ENCODE data around the gene ADPRS. TPM values are rescaled to one million over a fixed set of nuclear protein-coding genes. Genes with fewer than 3 reads are reported as not detected.

ADPRS gene
- total RNA-seq, 3 donors from 2014 or later = 45.6 to 52.0 (median 47.4) TPM

- Mint-ChIP-seq H3K27me3 (ENCODE audit: low read depth) (peaks cover 40% of the 10 kb centered on the region), H3K36me3 (ENCODE audit: insufficient read depth) (no peaks in the 10 kb centered on the region), H3K4me1 (ENCODE audit: low read depth) (peaks cover 24% of the 10 kb centered on the region), H3K9me3 (no peaks in the 10 kb centered on the region), H3K4me3 (peak overlapping the region; percentile 43)
- DNase-seq = no peak
- no peak for ATAC-seq
These were observed 37.5 kb downstream of the ADPRS start for GRCh38 chr1:36126005-36126716.

GRCh38 chr1:36126797-36127500 is 38.3 kb downstream of the ADPRS start:
- no peak for ATAC-seq
- peaks cover 24% of the 10 kb centered on the region for H3K4me1 Mint-ChIP-seq (ENCODE audit: low read depth)
- peaks cover 36% of the 10 kb centered on the region for H3K27me3 Mint-ChIP-seq (ENCODE audit: low read depth)
- H3K36me3 Mint-ChIP-seq (ENCODE audit: insufficient read depth) = no peaks in the 10 kb centered on the region
- no peak for DNase-seq
- H3K9me3 Mint-ChIP-seq = no peaks in the 10 kb centered on the region
- no peak overlapping the region for H3K4me3 Mint-ChIP-seq

- peaks cover 25% of the 10 kb centered on the region for H3K27me3 Mint-ChIP-seq (ENCODE audit: low read depth)
- H3K4me3 Mint-ChIP-seq = no peak overlapping the region
These were observed 39.6 kb downstream of the ADPRS start for GRCh38 chr1:36128126-36128904.

GRCh38 chr1:36128905-36129206 is 40.2 kb downstream of the ADPRS start:
- Mint-ChIP-seq H3K36me3 (ENCODE audit: insufficient read depth) (no peaks in the 10 kb centered on the region), H3K4me1 (ENCODE audit: low read depth) (peaks cover 16% of the 10 kb centered on the region), H3K9me3 (no peaks in the 10 kb centered on the region), H3K4me3 (no peak overlapping the region), H3K27me3 (ENCODE audit: low read depth) (peaks cover 19% of the 10 kb centered on the region)
- DNase-seq = no peak
- no peak for ATAC-seq

More at GRCh38 chr1:36128126-36128904, 39.6 kb downstream of the ADPRS start:
- Mint-ChIP-seq H3K4me1 (ENCODE audit: low read depth) (peaks cover 18% of the 10 kb centered on the region), H3K36me3 (ENCODE audit: insufficient read depth) (no peaks in the 10 kb centered on the region), H3K9me3 (no peaks in the 10 kb centered on the region)
- no peak for ATAC-seq
- DNase-seq = no peak

GRCh38 chr1:36132029-36132428 is 43.3 kb downstream of the ADPRS start:
- H3K4me1 Mint-ChIP-seq (ENCODE audit: low read depth) = peaks cover 3% of the 10 kb centered on the region
- ATAC-seq = no peak
- no peak for DNase-seq
- H3K9me3 Mint-ChIP-seq = no peaks in the 10 kb centered on the region
- H3K27me3 Mint-ChIP-seq (ENCODE audit: low read depth) = no peaks in the 10 kb centered on the region
- H3K4me3 Mint-ChIP-seq = no peak overlapping the region
- H3K36me3 Mint-ChIP-seq (ENCODE audit: insufficient read depth) = no peaks in the 10 kb centered on the region

- no peaks in the 10 kb centered on the region for H3K9me3 Mint-ChIP-seq
- ATAC-seq = no peak
- H3K36me3 Mint-ChIP-seq (ENCODE audit: insufficient read depth) = peaks cover 8% of the 10 kb centered on the region
- H3K27me3 Mint-ChIP-seq (ENCODE audit: low read depth) = no peaks in the 10 kb centered on the region
- no peak for DNase-seq
- peaks cover 3% of the 10 kb centered on the region for H3K4me1 Mint-ChIP-seq (ENCODE audit: low read depth)
- no peak overlapping the region for H3K4me3 Mint-ChIP-seq
These were observed 44.8 kb downstream of the ADPRS start for GRCh38 chr1:36133484-36133883.

- no peak for ATAC-seq
- H3K27me3 Mint-ChIP-seq (ENCODE audit: low read depth) = no peaks in the 10 kb centered on the region
These were observed 45.3 kb downstream of the ADPRS start for GRCh38 chr1:36134031-36134430.

GRCh38 chr1:36134505-36135329 is 46.0 kb downstream of the ADPRS start:
- peak; percentile 57 to 59 for ATAC-seq
- no peak overlapping the region for H3K4me3 Mint-ChIP-seq
- H3K27me3 Mint-ChIP-seq (ENCODE audit: low read depth) = no peaks in the 10 kb centered on the region
- no peaks in the 10 kb centered on the region for H3K9me3 Mint-ChIP-seq
- H3K36me3 Mint-ChIP-seq (ENCODE audit: insufficient read depth) = peaks cover 11% of the 10 kb centered on the region
- peaks cover 3% of the 10 kb centered on the region for H3K4me1 Mint-ChIP-seq (ENCODE audit: low read depth)
- no peak for DNase-seq

More at GRCh38 chr1:36134031-36134430, 45.3 kb downstream of the ADPRS start:
- H3K36me3 Mint-ChIP-seq (ENCODE audit: insufficient read depth) = peaks cover 8% of the 10 kb centered on the region
- peaks cover 3% of the 10 kb centered on the region for H3K4me1 Mint-ChIP-seq (ENCODE audit: low read depth)
- no peaks in the 10 kb centered on the region for H3K9me3 Mint-ChIP-seq
- no peak overlapping the region for H3K4me3 Mint-ChIP-seq
- DNase-seq = no peak

- H3K27me3 Mint-ChIP-seq (ENCODE audit: low read depth) = no peaks in the 10 kb centered on the region
- peaks cover 15% of the 10 kb centered on the region for H3K36me3 Mint-ChIP-seq (ENCODE audit: insufficient read depth)
- ATAC-seq (no peak), DNase-seq (no peak)
- peaks cover 7% of the 10 kb centered on the region for H3K4me1 Mint-ChIP-seq (ENCODE audit: low read depth)
- no peak overlapping the region for H3K4me3 Mint-ChIP-seq
- H3K9me3 Mint-ChIP-seq = no peaks in the 10 kb centered on the region
These were observed 46.6 kb downstream of the ADPRS start for GRCh38 chr1:36135330-36135667.

GRCh38 chr1:36135796-36136195 is 47.1 kb downstream of the ADPRS start:
- Mint-ChIP-seq H3K27me3 (ENCODE audit: low read depth) (no peaks in the 10 kb centered on the region), H3K36me3 (ENCODE audit: insufficient read depth) (peaks cover 15% of the 10 kb centered on the region), H3K4me1 (ENCODE audit: low read depth) (peaks cover 11% of the 10 kb centered on the region), H3K4me3 (no peak overlapping the region), H3K9me3 (no peaks in the 10 kb centered on the region)
- DNase-seq = no peak
- no peak for ATAC-seq

- H3K27me3 Mint-ChIP-seq (ENCODE audit: low read depth) = no peaks in the 10 kb centered on the region
- peaks cover 17% of the 10 kb centered on the region for H3K4me1 Mint-ChIP-seq (ENCODE audit: low read depth)
- H3K4me3 Mint-ChIP-seq = no peak overlapping the region
- no peak for DNase-seq
- ATAC-seq = no peak
- no peaks in the 10 kb centered on the region for H3K9me3 Mint-ChIP-seq
- H3K36me3 Mint-ChIP-seq (ENCODE audit: insufficient read depth) = peaks cover 15% of the 10 kb centered on the region
These were observed 47.8 kb downstream of the ADPRS start for GRCh38 chr1:36136535-36136934.

- ATAC-seq (no peak), DNase-seq (no peak)
- Mint-ChIP-seq H3K27me3 (ENCODE audit: low read depth) (no peaks in the 10 kb centered on the region), H3K4me3 (no peak overlapping the region), H3K9me3 (no peaks in the 10 kb centered on the region), H3K36me3 (ENCODE audit: insufficient read depth) (peaks cover 15% of the 10 kb centered on the region), H3K4me1 (ENCODE audit: low read depth) (peaks cover 20% of the 10 kb centered on the region)
These were observed 48.5 kb downstream of the ADPRS start for GRCh38 chr1:36137226-36137625.

- H3K4me3 Mint-ChIP-seq = no peak overlapping the region
- no peaks in the 10 kb centered on the region for H3K9me3 Mint-ChIP-seq
These were observed 49.1 kb downstream of the ADPRS start for GRCh38 chr1:36137776-36138175.

GRCh38 chr1:36139521-36139920 is 50.8 kb downstream of the ADPRS start:
- DNase-seq = no peak
- no peaks in the 10 kb centered on the region for H3K27me3 Mint-ChIP-seq (ENCODE audit: low read depth)
- H3K36me3 Mint-ChIP-seq (ENCODE audit: insufficient read depth) = peaks cover 15% of the 10 kb centered on the region
- peaks cover 34% of the 10 kb centered on the region for H3K4me1 Mint-ChIP-seq (ENCODE audit: low read depth)
- no peak for ATAC-seq
- no peak overlapping the region for H3K4me3 Mint-ChIP-seq
- no peaks in the 10 kb centered on the region for H3K9me3 Mint-ChIP-seq

More at GRCh38 chr1:36137776-36138175, 49.1 kb downstream of the ADPRS start:
- H3K4me1 Mint-ChIP-seq (ENCODE audit: low read depth) = peaks cover 24% of the 10 kb centered on the region
- no peaks in the 10 kb centered on the region for H3K27me3 Mint-ChIP-seq (ENCODE audit: low read depth)
- H3K36me3 Mint-ChIP-seq (ENCODE audit: insufficient read depth) = peaks cover 15% of the 10 kb centered on the region
- ATAC-seq (no peak), DNase-seq (no peak)
